GM12878 (cell line): ENCODE data around the gene HTR4. TPM values are rescaled to one million over a fixed set of nuclear protein-coding genes. Genes with fewer than 3 reads are reported as not detected.

Experiments
- ATAC-seq: fragments of 200-7000 bp; cut with Tn5 transposase; 3 replicates; pipeline ENCODE4 v1.9.1; 2020; ENCODE audit warnings: mild to moderate bottlenecking, moderate library complexity
- BruUV-seq: library from RNA; stranded (reverse); fragments of 400-500 nt; replicated peaks from 2 replicates; lab custom pipeline; 2021; lab: Mats Ljungman, UMichigan
- CTCF ChIA-PET: fragments of 300-600 bp; sonication (Branson Sonifier 250); formaldehyde crosslinking; extraction: SDS; loops from one replicate; lab custom pipeline; 2021; ENCODE audit warnings: inconsistent platforms; lab: Yijun Ruan, JAX
- POLR2A ChIA-PET: fragments of 350-600 bp; formaldehyde crosslinking; extraction: SDS; loops from one replicate; lab custom pipeline; 2021; ENCODE audit warnings: inconsistent platforms; lab: Charles Lee
- RAD21 ChIA-PET: fragments of 300-600 bp; sonication (Branson Sonifier 250); formaldehyde crosslinking; loops from one replicate; lab custom pipeline; 2023; ENCODE audit warnings: antibody characterized with exemption; ENCODE audit not compliant: unreplicated experiment; lab: Charles Lee
- SMC1A ChIA-PET: fragments of 300-600 bp; sonication (Branson Sonifier 250); formaldehyde crosslinking; loops from one replicate; lab custom pipeline; 2023; ENCODE audit not compliant: unreplicated experiment, uncharacterized antibody; lab: Charles Lee
- DNase-seq: peaks from one replicate; pipeline ENCODE4 v3.0.0-alpha.2; 2011; ENCODE audit warnings: low read depth, low spot score
- FAIRE-seq: peaks from 3 replicates; lab custom pipeline; 2011; peaks lifted over from hg19 to GRCh38; lab: Jason Lieb, UNC
- H2AFZ ChIP-seq: 2 replicates; pipeline ENCODE4 v1.6.0; 2011; ENCODE audit warnings: low read depth, low read length, control low read depth; ENCODE audit not compliant: control insufficient read depth
- H3K27ac ChIP-seq: 2 replicates; pipeline ENCODE4 v1.5.1; 2011; ENCODE audit warnings: control low read depth; ENCODE audit not compliant: control insufficient read depth, insufficient read depth
- H3K27me3 ChIP-seq, 2 experiments: replicated peaks in 1 of 2; 2 replicates each; pipeline versions ENCODE4 v1.6.0 to v1.6.1; 2011; ENCODE audit warnings: low read length in 1 of 2; ENCODE audit not compliant: control insufficient read depth in 2 of 2, insufficient read depth in 2 of 2
- H3K36me3 ChIP-seq, 2 experiments: 2 replicates each; pipeline ENCODE4 v1.5.1; 2011; ENCODE audit warnings: low read length in 1 of 2; ENCODE audit not compliant: control insufficient read depth in 2 of 2, insufficient read depth in 2 of 2
- H3K4me1 ChIP-seq: 2 replicates; pipeline ENCODE4 v1.6.1; 2011; ENCODE audit warnings: mild to moderate bottlenecking, low read length, moderate library complexity, mixed read lengths; ENCODE audit not compliant: control insufficient read depth, insufficient read depth
- H3K4me2 ChIP-seq: 2 replicates; pipeline ENCODE4 v1.6.0; 2011; ENCODE audit warnings: control low read depth; ENCODE audit not compliant: control insufficient read depth, insufficient read depth
- H3K4me3 ChIP-seq: fragments of 200-600 bp; sonication (generic); 2 replicates; pipeline ENCODE4 v1.5.1; 2016
- H3K79me2 ChIP-seq: 2 replicates; pipeline ENCODE4 v1.6.0; 2011; ENCODE audit warnings: low read length; ENCODE audit not compliant: control insufficient read depth, insufficient read depth
- H3K9ac ChIP-seq: 2 replicates; pipeline ENCODE4 v1.8.0; 2011; ENCODE audit warnings: low read length, control low read depth, mixed read lengths; ENCODE audit not compliant: control insufficient read depth, insufficient read depth
- H3K9me3 ChIP-seq: replicated peaks from 3 replicates; pipeline ENCODE4 v1.5.1; 2011; ENCODE audit warnings: mild to moderate bottlenecking, low read length; ENCODE audit not compliant: control insufficient read depth, insufficient read depth
- H4K20me1 ChIP-seq: 2 replicates; pipeline ENCODE4 v1.6.0; 2011; ENCODE audit not compliant: control insufficient read depth, insufficient read depth
- CREB1 ChIP-seq: IDR thresholded peaks from 2 replicates; pipeline ENCODE4 v1.6.1; 2012; ENCODE audit warnings: low read depth, mild to moderate bottlenecking, inconsistent platforms
- DPF2 ChIP-seq: fragments of 450-650 bp; IDR thresholded peaks from 2 replicates; pipeline ENCODE4 v1.6.1; 2017; ENCODE audit warnings: mild to moderate bottlenecking
- GABPA ChIP-seq: IDR thresholded peaks from 2 replicates; pipeline ENCODE4 v1.6.1; 2014; ENCODE audit warnings: antibody characterized with exemption, low read depth, mild to moderate bottlenecking, inconsistent platforms
- HDGF ChIP-seq: fragments of 450-650 bp; IDR thresholded peaks from 2 replicates; pipeline ENCODE4 v1.6.1; 2016; ENCODE audit warnings: antibody characterized with exemption
- HSF1 ChIP-seq: fragments of 150-350 bp; IDR thresholded peaks from 2 replicates; pipeline ENCODE4 v1.6.1; 2014; ENCODE audit warnings: mild to moderate bottlenecking, low read depth, low read length
- MLLT1 ChIP-seq: fragments of 450-650 bp; IDR thresholded peaks from 2 replicates; pipeline ENCODE4 v1.6.1; 2016; ENCODE audit warnings: mild to moderate bottlenecking
- MYC ChIP-seq: IDR thresholded peaks from 2 replicates; pipeline ENCODE4 v1.6.1; 2011; ENCODE audit warnings: mild to moderate bottlenecking, low read length, moderate library complexity, inconsistent platforms; ENCODE audit not compliant: insufficient read depth, insufficient replicate concordance, insufficient read length, severe bottlenecking
- NKRF ChIP-seq: fragments of 450-650 bp; conservative IDR thresholded peaks from 2 replicates; pipeline ENCODE4 v1.6.1; 2017; ENCODE audit warnings: mild to moderate bottlenecking, moderate library complexity
- PML ChIP-seq: IDR thresholded peaks from 2 replicates; pipeline ENCODE4 v1.6.1; 2012; ENCODE audit warnings: low read length, inconsistent platforms
- REST ChIP-seq: IDR thresholded peaks from 2 replicates; pipeline ENCODE4 v1.6.1; 2012; ENCODE audit warnings: mild to moderate bottlenecking, low read depth, low read length
- SRF ChIP-seq, 2 experiments: IDR thresholded peaks; 2 replicates each; pipeline ENCODE4 v1.6.1; 2011; ENCODE audit warnings: low read depth in 2 of 2, low read length in 2 of 2, mild to moderate bottlenecking in 1 of 2, moderate library complexity in 1 of 2
- ZBTB4 ChIP-seq: fragments of 450-650 bp; formaldehyde crosslinking; IDR thresholded peaks from 2 replicates; pipeline ENCODE4 v1.4.0; 2022; ENCODE audit warnings: mild to moderate bottlenecking, moderate library complexity
- in situ Hi-C: fragments of 300-500 bp; cut with MboI; formaldehyde crosslinking; loops from 9 replicates; pipeline ENCODE4 v1.14.3; 2018; ENCODE audit warnings: mixed read lengths
- intact Hi-C: fragments of 100-400 bp; cut with micrococcal nuclease; formaldehyde crosslinking; loops from one replicate; pipeline ENCODE4 v1.14.2; 2022; ENCODE audit not compliant: unreplicated experiment
- polyA plus RNA-seq, 11 experiments: library from polyadenylated mRNA; depleted of rRNA in 4 of 11; unstranded in 6 of 11; stranded (reverse) in 5 of 11; fragments of >200 nt; fragmentation: Nextera tagmentation in 4 of 11; fragmentation: Illumina TruSeq in 1 of 11; extraction: Ambion mirVana in 4 of 11; extraction: Trizol in 1 of 11; gene quantifications; 1 replicate in 1 of 11; 2 replicates in 10 of 11; pipeline versions ENCODE4 v1.2.1 to v1.2.3, GENCODE V29; 2011 to 2016; ENCODE audit warnings: inconsistent platforms in 2 of 11, missing spikeins in 2 of 11, low read depth in 1 of 11
- total RNA-seq, 4 experiments: library from RNA; depleted of rRNA in 3 of 4; stranded (reverse); fragments of >200 nt in 3 of 4; fragmentation: Illumina TruSeq in 1 of 4; extraction: Trizol in 1 of 4; gene quantifications; 2 replicates each; pipeline versions ENCODE4 v1.2.1 to v1.2.3, GENCODE V29; 2013 to 2021

HTR4 gene
- total and polyA plus RNA-seq, 10 of the 15 experiments (the other 5 are each of a cell fraction or from before 2014, with no cell fraction given) = not detected

- in situ Hi-C loops = no loop called here
- no peak for FAIRE-seq
- SMC1A ChIA-PET = interaction anchor here (1.3 to 1.7 kb wide), 2 partner anchors 18 to 29 kb away, joined by 3 to 4 read pairs; no protein-coding TSS in a partner anchor
- TF ChIP-seq MLLT1 (no peak), HSF1 (no peak), PML (no peak), SRF (IDR thresholded peaks at IDR 0.05; ENCODE audit: low read depth in 2 of 2, low read length in 2 of 2) (no peak), REST (no peak), GABPA (no peak), NKRF (no peak), DPF2 (no peak), ZBTB4 (CRISPR knock-in tag) (no peak), CREB1 (no peak), MYC (no peak), HDGF (no peak)
Observed at GRCh38 chr5:148702019-148702596, 47.8 kb upstream of the HTR4 start.

More at GRCh38 chr5:148702019-148702596, 47.8 kb upstream of the HTR4 start:
- ChIA-PET CTCF (interaction anchor here (1.5 to 2.7 kb wide), 2 partner anchors 15 to 29 kb away, joined by 5 to 6 read pairs; no protein-coding TSS in a partner anchor), POLR2A (no interaction called here), RAD21 (no interaction called here)
- H3K27ac ChIP-seq = no peak overlapping the region
- no peaks in the 10 kb centered on the region for H3K9me3 ChIP-seq
- DNase-seq = no peak
- no peak overlapping the region for H3K4me2 ChIP-seq
- intact Hi-C loops = no loop called here
- H3K9ac ChIP-seq = no peak overlapping the region
- no peak for ATAC-seq
- no TSS peak for BruUV-seq
- H3K4me3 ChIP-seq = no peak overlapping the region
- H3K4me1 ChIP-seq = no peaks in the 10 kb centered on the region
- H2AFZ ChIP-seq = no peak overlapping the region
- H3K36me3 ChIP-seq = no peaks in the 10 kb centered on the region
- H3K27me3 ChIP-seq = no peaks in the 10 kb centered on the region
- no peaks in the 10 kb centered on the region for H3K79me2 ChIP-seq
- H4K20me1 ChIP-seq = no peaks in the 10 kb centered on the region
